ENCODE data around the gene SLC2A3.
"Not testable (repeated sequence)": the region's sequence is repeated elsewhere in the genome, so short reads cannot be mapped to it uniquely, and the experiment has no call there.

GRCh38 chr12:7896726-7897125, 39.3 kb downstream of the SLC2A3 start:
- TF ChIP-seq CTCF, POLR2A (IDR thresholded peaks at IDR 0.05): not testable (repeated sequence)
